NOMO-1 (cell line): ENCODE measurements around the gene STIMATE.

Experiments
- DNase-seq, 2 experiments: peaks; one replicate each; lab custom pipeline; 2025; ENCODE audit not compliant: unreplicated experiment in 2 of 2; lab: John Stamatoyannopoulos, UW

The STIMATE gene

GRCh38 chr3:52824037-52824436 is 73.3 kb downstream of the STIMATE start:
- no peak for DNase-seq

- no peak for DNase-seq
These were observed 75.0 kb downstream of the STIMATE start for GRCh38 chr3:52822363-52822762.

GRCh38 chr3:52820736-52821135 is 76.6 kb downstream of the STIMATE start:
- no peak for DNase-seq

- no peak for DNase-seq
These were observed 77.4 kb downstream of the STIMATE start for GRCh38 chr3:52819936-52820335.

GRCh38 chr3:52817860-52818259 is 79.5 kb downstream of the STIMATE start:
- DNase-seq = no peak

GRCh38 chr3:52817221-52817620 is 80.1 kb downstream of the STIMATE start:
- DNase-seq = no peak

- no peak for DNase-seq
These were observed 80.7 kb downstream of the STIMATE start for GRCh38 chr3:52816654-52817053.

GRCh38 chr3:52816199-52816598 is 81.1 kb downstream of the STIMATE start:
- DNase-seq = no peak

GRCh38 chr3:52813810-52814209 is 83.5 kb downstream of the STIMATE start:
- no peak for DNase-seq

GRCh38 chr3:52811452-52812011 is 85.8 kb downstream of the STIMATE start:
- no peak for DNase-seq

- no peak for DNase-seq
These were observed 86.4 kb downstream of the STIMATE start for GRCh38 chr3:52810923-52811322.

GRCh38 chr3:52809662-52810377 is 87.5 kb downstream of the STIMATE start:
- no peak for DNase-seq

- DNase-seq = no peak
These were observed 88.2 kb downstream of the STIMATE start for GRCh38 chr3:52809149-52809548.

- no peak for DNase-seq
These were observed 91.9 kb downstream of the STIMATE start for GRCh38 chr3:52805270-52806039.

- no peak for DNase-seq
These were observed 95.5 kb downstream of the STIMATE start for GRCh38 chr3:52801839-52802238.

GRCh38 chr3:52800079-52800478 is 97.3 kb downstream of the STIMATE start:
- no peak for DNase-seq

GRCh38 chr3:52798978-52799476 is 98.3 kb downstream of the STIMATE start:
- no peak for DNase-seq

- no peak for DNase-seq
These were observed 98.9 kb downstream of the STIMATE start for GRCh38 chr3:52798376-52798977.

- no peak for DNase-seq
These were observed 100.9 kb downstream of the STIMATE start for GRCh38 chr3:52796411-52796810.

GRCh38 chr3:52795298-52795900 is 101.9 kb downstream of the STIMATE start:
- no peak for DNase-seq

- DNase-seq = no peak
These were observed 102.7 kb downstream of the STIMATE start, which contains the start of gene ITIH3 for GRCh38 chr3:52794612-52795099. Gene ITIH3, plus strand, starts transcription at chr3:52794796. Its CDS starts 8 bp downstream, at chr3:52794804.
